ENCODE measurements around the gene EDRF1.

The EDRF1 gene

GRCh38 chr10:125687507-125688185, 31.9 kb upstream of the EDRF1 start:
- Mint-ChIP-seq H3K36me3 (ENCODE audit: low read depth) (no peaks in the 10 kb centered on the region), H3K4me1 (peaks cover 26% of the 10 kb centered on the region), H3K27me3 (ENCODE audit: low read depth, poor library complexity) (peaks cover 4% of the 10 kb centered on the region), H3K27ac (no peak overlapping the region), H3K4me3 (no peak overlapping the region), H3K9me3 (no peaks in the 10 kb centered on the region)
- no peak for DNase-seq
- TF ChIP-seq CTCF (IDR thresholded peaks at IDR 0.05), result no peak

GRCh38 chr10:125689955-125690569, 29.4 kb upstream of the EDRF1 start:
- Mint-ChIP-seq H3K4me1 (peaks cover 26% of the 10 kb centered on the region), H3K27ac (no peak overlapping the region), H3K4me3 (no peak overlapping the region), H3K36me3 (ENCODE audit: low read depth) (no peaks in the 10 kb centered on the region), H3K9me3 (no peaks in the 10 kb centered on the region), H3K27me3 (ENCODE audit: low read depth, poor library complexity) (peaks cover 4% of the 10 kb centered on the region)
- TF ChIP-seq CTCF (IDR thresholded peaks at IDR 0.05), result no peak
- DNase-seq, result no peak

GRCh38 chr10:125691160-125691981, 28.1 kb upstream of the EDRF1 start:
- Mint-ChIP-seq H3K4me1 (peaks cover 26% of the 10 kb centered on the region), H3K36me3 (ENCODE audit: low read depth) (no peaks in the 10 kb centered on the region), H3K9me3 (no peaks in the 10 kb centered on the region), H3K27ac (peak overlapping the region; percentile 16), H3K27me3 (ENCODE audit: low read depth, poor library complexity) (peaks cover 4% of the 10 kb centered on the region), H3K4me3 (no peak overlapping the region)
- no peak for TF ChIP-seq CTCF (IDR thresholded peaks at IDR 0.05)
- DNase-seq, result no peak

- no peak for DNase-seq
- no peak for TF ChIP-seq CTCF (IDR thresholded peaks at IDR 0.05)
- Mint-ChIP-seq H3K9me3 (no peaks in the 10 kb centered on the region), H3K27ac (no peak overlapping the region), H3K36me3 (ENCODE audit: low read depth) (no peaks in the 10 kb centered on the region), H3K27me3 (ENCODE audit: low read depth, poor library complexity) (peaks cover 4% of the 10 kb centered on the region), H3K4me1 (peaks cover 26% of the 10 kb centered on the region), H3K4me3 (no peak overlapping the region)
These were observed 27.3 kb upstream of the EDRF1 start for GRCh38 chr10:125692196-125692595.

GRCh38 chr10:125692601-125693523, 26.6 kb upstream of the EDRF1 start:
- no peak for DNase-seq
- Mint-ChIP-seq H3K4me1 (peaks cover 26% of the 10 kb centered on the region), H3K36me3 (ENCODE audit: low read depth) (no peaks in the 10 kb centered on the region), H3K27ac (no peak overlapping the region), H3K27me3 (ENCODE audit: low read depth, poor library complexity) (peaks cover 4% of the 10 kb centered on the region), H3K9me3 (no peaks in the 10 kb centered on the region), H3K4me3 (no peak overlapping the region)
- TF ChIP-seq CTCF (IDR thresholded peaks at IDR 0.05), result no peak

All from nephron progenitor cell (in vitro differentiated cells).